ENCODE data around the gene APOM. TPM values are rescaled to one million over a fixed set of nuclear protein-coding genes. Genes with fewer than 3 reads are reported as not detected.

Gene APOM
- polyA plus RNA-seq, 3 donors = 4.2 to 8.3 (median 4.8) TPM

GRCh38 chr6:31692886-31693285, 37.2 kb downstream of the APOM start:
- peaks cover 13% of the 10 kb centered on the region for H3K79me2 ChIP-seq (ENCODE audit: insufficient read depth, low read length)
- H3K4me3 ChIP-seq (replicated peaks in 1 of 3; ENCODE audit: low read depth in 2 of 3, low read length in 3 of 3) = no peak overlapping the region
- peaks cover 9 to 10% of the 10 kb centered on the region in 2 donors for H3K4me1 ChIP-seq (ENCODE audit: control insufficient read depth in 1 of 2, insufficient read depth in 2 of 2, low read length in 2 of 2)
- H3K9me3 Mint-ChIP-seq = no peaks in the 10 kb centered on the region
- peaks cover 82 to 98% of the 10 kb centered on the region in 2 donors for H3K36me3 ChIP-seq (replicated peaks in 1 of 2; ENCODE audit: control insufficient read depth in 1 of 2, insufficient read depth in 2 of 2, low read length in 2 of 2)
- peaks cover 82 to 94% of the 10 kb centered on the region in 2 donors for H3K36me3 Mint-ChIP-seq
- no peak for TF ChIP-seq CTCF (IDR thresholded peaks at IDR 0.05)
- H3K4me1 Mint-ChIP-seq = peaks cover 20% of the 10 kb centered on the region
- no peak for DNase-seq
- intact Hi-C loops (cut with micrococcal nuclease) = no loop called here
- H2AFZ ChIP-seq (ENCODE audit: insufficient read depth, low read depth, low read length, poor library complexity, severe bottlenecking) = no peak overlapping the region
- peaks cover 0 to under 1% (median 0%) of the 10 kb centered on the region in 3 donors for H3K27me3 Mint-ChIP-seq (ENCODE audit: low read depth in 3 of 3)
- 91% methylated on average over 8 of the region's 9 CpGs for WGBS (ENCODE audit: insufficient coverage)
- H3K9me3 ChIP-seq (replicated peaks in 1 of 2; ENCODE audit: control insufficient read depth in 1 of 2, insufficient read depth in 1 of 2, low read length in 2 of 2) = no peaks in the 10 kb centered on the region
- H3K27me3 ChIP-seq (ENCODE audit: control insufficient read depth in 2 of 2, insufficient read depth in 2 of 2, low read length in 2 of 2) = no peaks in the 10 kb centered on the region
- H3K4me3 Mint-ChIP-seq = no peak overlapping the region
- no peak overlapping the region for H3K9ac ChIP-seq (ENCODE audit: insufficient read depth, low read length, poor library complexity, severe bottlenecking)
- peak overlapping the region in 1 of 7 donors; percentile 42 for H3K27ac Mint-ChIP-seq
- no peak overlapping the region for H3K4me2 ChIP-seq (replicated peaks; ENCODE audit: extremely low read depth, low read length, poor library complexity, severe bottlenecking)
- H4K20me1 ChIP-seq (ENCODE audit: insufficient read depth, low read length) = peaks cover 34% of the 10 kb centered on the region
- no peak overlapping the region for H3K27ac ChIP-seq (ENCODE audit: low read depth in 1 of 2, low read length in 2 of 2)

- Histone ChIP-seq H3K36me3 (replicated peaks in 1 of 2; ENCODE audit: control insufficient read depth in 1 of 2, insufficient read depth in 2 of 2, low read length in 2 of 2) (peaks cover 76 to 95% of the 10 kb centered on the region in 2 donors), H2AFZ (ENCODE audit: insufficient read depth, low read depth, low read length, poor library complexity, severe bottlenecking) (no peak overlapping the region), H3K79me2 (ENCODE audit: insufficient read depth, low read length) (peaks cover 16% of the 10 kb centered on the region), H3K27ac (ENCODE audit: low read depth in 1 of 2, low read length in 2 of 2) (no peak overlapping the region), H3K4me1 (ENCODE audit: control insufficient read depth in 1 of 2, insufficient read depth in 2 of 2, low read length in 2 of 2) (peaks cover 9 to 10% of the 10 kb centered on the region in 2 donors), H3K9me3 (replicated peaks in 1 of 2; ENCODE audit: control insufficient read depth in 1 of 2, insufficient read depth in 1 of 2, low read length in 2 of 2) (no peaks in the 10 kb centered on the region), H3K27me3 (ENCODE audit: control insufficient read depth in 2 of 2, insufficient read depth in 2 of 2, low read length in 2 of 2) (no peaks in the 10 kb centered on the region), H3K4me3 (replicated peaks in 1 of 3; ENCODE audit: low read depth in 2 of 3, low read length in 3 of 3) (no peak overlapping the region), H4K20me1 (ENCODE audit: insufficient read depth, low read length) (peaks cover 41% of the 10 kb centered on the region), H3K9ac (ENCODE audit: insufficient read depth, low read length, poor library complexity, severe bottlenecking) (no peak overlapping the region), H3K4me2 (replicated peaks; ENCODE audit: extremely low read depth, low read length, poor library complexity, severe bottlenecking) (no peak overlapping the region)
- WGBS (ENCODE audit: insufficient coverage) = 72% methylated on average over 2 of the region's 6 CpGs
- H3K9me3 Mint-ChIP-seq = no peaks in the 10 kb centered on the region
- no peak overlapping the region for H3K27ac Mint-ChIP-seq
- H3K36me3 Mint-ChIP-seq = peaks cover 77 to 91% of the 10 kb centered on the region in 2 donors
- peaks cover 20% of the 10 kb centered on the region for H3K4me1 Mint-ChIP-seq
- H3K27me3 Mint-ChIP-seq (ENCODE audit: low read depth in 3 of 3) = no peaks in the 10 kb centered on the region
- TF ChIP-seq CTCF (IDR thresholded peaks at IDR 0.05) = no peak
- intact Hi-C loops (cut with micrococcal nuclease) = no loop called here
- no peak overlapping the region for H3K4me3 Mint-ChIP-seq
- DNase-seq = no peak
These were observed 37.8 kb downstream of the APOM start for GRCh38 chr6:31693535-31693934.
